ENCODE measurements around the gene ENOX2. TPM values are rescaled to one million over a fixed set of nuclear protein-coding genes. Genes with fewer than 3 reads are reported as not detected.

The ENOX2 gene
- total and polyA plus RNA-seq, 2 donors (not counting 1 experiment from before 2014, with no cell fraction given): 5.1 to 18.8 TPM

DNA sequence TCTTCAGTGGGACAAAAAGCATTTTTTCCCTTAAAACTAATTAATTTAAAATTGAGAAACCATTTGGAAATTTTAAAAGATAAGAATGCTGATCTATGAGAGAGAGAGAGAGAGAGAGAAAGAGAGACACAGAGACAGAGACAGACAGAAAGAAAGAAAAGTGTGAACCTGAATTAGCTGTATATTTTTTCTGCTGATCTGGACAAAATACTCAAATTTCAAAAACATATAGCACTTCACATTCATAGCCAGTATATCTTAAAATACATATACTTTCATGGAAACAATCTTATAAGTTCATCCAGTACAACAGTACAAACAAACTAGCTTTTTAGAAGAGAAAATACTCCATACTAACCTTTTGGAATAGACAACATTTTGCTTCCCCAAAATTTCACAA is 18.4 kb downstream of the ENOX2 start:
- H3K4me2 ChIP-seq (replicated peaks; ENCODE audit: low read depth, low read length, poor library complexity, severe bottlenecking): no peak overlapping the region
- H3K4me3 ChIP-seq (ENCODE audit: control extremely low read depth in 1 of 5, extremely low read depth in 1 of 5, insufficient read depth in 1 of 5, low read depth in 2 of 5, low read length in 4 of 5): no peak overlapping the region
- no peaks in the 10 kb centered on the region for H3K36me3 ChIP-seq (replicated peaks in 1 of 2; ENCODE audit: control extremely low read depth in 1 of 2, control insufficient read depth in 1 of 2, extremely low read depth in 1 of 2, insufficient read depth in 2 of 2, low read length in 1 of 2)
- H3K79me2 ChIP-seq (ENCODE audit: control insufficient read depth, insufficient read depth, low read length): no peaks in the 10 kb centered on the region
- CTCF ChIA-PET: no interaction called here
- no peaks in the 10 kb centered on the region for H3K27me3 ChIP-seq (replicated peaks in 1 of 4; ENCODE audit: control extremely low read depth in 1 of 4, control insufficient read depth in 3 of 4, insufficient read depth in 4 of 4, low read length in 3 of 4)
- H4K20me1 ChIP-seq (ENCODE audit: control insufficient read depth, insufficient read depth, low read length, poor library complexity, severe bottlenecking): no peaks in the 10 kb centered on the region
- Mint-ChIP-seq H3K4me3 (no peak overlapping the region), H3K4me1 (no peaks in the 10 kb centered on the region), H3K9me3 (ENCODE audit: insufficient read depth) (no peaks in the 10 kb centered on the region), H3K27ac (no peak overlapping the region), H3K27me3 (no peaks in the 10 kb centered on the region)
- H3K9ac ChIP-seq (ENCODE audit: low read length): no peak overlapping the region
- ATAC-seq (ENCODE audit: low read depth) (no peak), DNase-seq (no peak)
- POLR2A ChIA-PET: no interaction called here
- no peak overlapping the region for H3K27ac ChIP-seq (ENCODE audit: low read length in 2 of 2)
- H3K9me3 ChIP-seq (ENCODE audit: control extremely low read depth in 1 of 3, control insufficient read depth in 2 of 3, insufficient read depth in 1 of 3, low read length in 2 of 3): no peaks in the 10 kb centered on the region
- TF ChIP-seq CTCF (IDR thresholded peaks at IDR 0.05) (no peak), EZH2 (IDR thresholded peaks at IDR 0.05; ENCODE audit: borderline replicate concordance, insufficient read depth, low read depth, low read length, poor library complexity, severe bottlenecking) (no peak)
- H3K4me1 ChIP-seq (ENCODE audit: control insufficient read depth in 2 of 2, insufficient read depth in 2 of 2, low read length in 2 of 2): no peaks in the 10 kb centered on the region
- intact Hi-C loops (cut with micrococcal nuclease): no loop called here
- no peak overlapping the region for H2AFZ ChIP-seq (ENCODE audit: insufficient read depth, low read depth, low read length, poor library complexity, severe bottlenecking)

- Histone ChIP-seq H4K20me1 (ENCODE audit: control insufficient read depth, insufficient read depth, low read length, poor library complexity, severe bottlenecking) (no peaks in the 10 kb centered on the region), H3K9me3 (ENCODE audit: control extremely low read depth in 1 of 3, control insufficient read depth in 2 of 3, insufficient read depth in 1 of 3, low read length in 2 of 3) (no peaks in the 10 kb centered on the region), H3K79me2 (ENCODE audit: control insufficient read depth, insufficient read depth, low read length) (no peaks in the 10 kb centered on the region), H3K27ac (ENCODE audit: low read length in 2 of 2) (no peak overlapping the region), H3K9ac (ENCODE audit: low read length) (no peak overlapping the region), H3K4me2 (replicated peaks; ENCODE audit: low read depth, low read length, poor library complexity, severe bottlenecking) (no peak overlapping the region), H3K4me3 (ENCODE audit: control extremely low read depth in 1 of 5, extremely low read depth in 1 of 5, insufficient read depth in 1 of 5, low read depth in 2 of 5, low read length in 4 of 5) (no peak overlapping the region), H3K36me3 (replicated peaks in 1 of 2; ENCODE audit: control extremely low read depth in 1 of 2, control insufficient read depth in 1 of 2, extremely low read depth in 1 of 2, insufficient read depth in 2 of 2, low read length in 1 of 2) (no peaks in the 10 kb centered on the region), H3K27me3 (replicated peaks in 1 of 4; ENCODE audit: control extremely low read depth in 1 of 4, control insufficient read depth in 3 of 4, insufficient read depth in 4 of 4, low read length in 3 of 4) (no peaks in the 10 kb centered on the region), H3K4me1 (ENCODE audit: control insufficient read depth in 2 of 2, insufficient read depth in 2 of 2, low read length in 2 of 2) (no peaks in the 10 kb centered on the region), H2AFZ (ENCODE audit: insufficient read depth, low read depth, low read length, poor library complexity, severe bottlenecking) (no peak overlapping the region)
- no peak overlapping the region for H3K27ac Mint-ChIP-seq
- ATAC-seq (ENCODE audit: low read depth) (no peak), DNase-seq (no peak)
- CTCF ChIA-PET: no interaction called here
- no CpG with 5 or more reads among the region's 2 CpGs for WGBS (ENCODE audit: insufficient coverage)
- H3K9me3 Mint-ChIP-seq (ENCODE audit: insufficient read depth): peaks cover 3% of the 10 kb centered on the region
- no peaks in the 10 kb centered on the region for H3K27me3 Mint-ChIP-seq
- H3K4me3 Mint-ChIP-seq: no peak overlapping the region
- H3K4me1 Mint-ChIP-seq: no peaks in the 10 kb centered on the region
- intact Hi-C loops (cut with micrococcal nuclease): no loop called here
- TF ChIP-seq EZH2 (IDR thresholded peaks at IDR 0.05; ENCODE audit: borderline replicate concordance, insufficient read depth, low read depth, low read length, poor library complexity, severe bottlenecking) (no peak), CTCF (IDR thresholded peaks at IDR 0.05) (no peak)
- POLR2A ChIA-PET: no interaction called here
These were observed 23.1 kb downstream of the ENOX2 start for GRCh38 chrX:130879869-130880268.
